CD14-positive monocyte (primary cell): ENCODE measurements around the gene CD6. TPM values are rescaled to one million over a fixed set of nuclear protein-coding genes. Genes with fewer than 3 reads are reported as not detected.
A peak's percentile ranks its signal among the peaks of the same experiment; 100 is the strongest.

ENCODE experiments used
- DNase-seq, 3 donors: peaks; one replicate each; pipeline ENCODE4 v3.0.0-alpha.2; 2011 to 2022
- H2AFZ ChIP-seq: 2 replicates; pipeline ENCODE4 v1.6.0; 2012; ENCODE audit warnings: mild to moderate bottlenecking, low read depth, low read length, inconsistent platforms; ENCODE audit not compliant: insufficient read depth, poor library complexity, severe bottlenecking
- H3K27ac ChIP-seq, 2 donors: 1 replicate in 1 of 2; 2 replicates in 1 of 2; pipeline ENCODE4 v1.5.1; 2012 to 2013; ENCODE audit warnings: low read length in 2 of 2, control low read depth in 1 of 2, inconsistent platforms in 1 of 2, low read depth in 1 of 2, mild to moderate bottlenecking in 1 of 2
- H3K27me3 ChIP-seq, 2 donors: one replicate each; pipeline versions ENCODE4 v1.6.0 to v1.6.1; 2011 to 2013; ENCODE audit warnings: low read length in 2 of 2; ENCODE audit not compliant: control insufficient read depth in 2 of 2, insufficient read depth in 2 of 2
- H3K36me3 ChIP-seq, 2 donors: replicated peaks in 1 of 2; 1 replicate in 1 of 2; 2 replicates in 1 of 2; pipeline versions ENCODE4 v1.5.1 to v1.6.1; 2012 to 2013; ENCODE audit warnings: low read length in 2 of 2, control low read depth in 1 of 2, inconsistent platforms in 1 of 2, mild to moderate bottlenecking in 1 of 2; ENCODE audit not compliant: insufficient read depth in 2 of 2, control insufficient read depth in 1 of 2
- H3K4me1 ChIP-seq, 2 donors: 1 replicate in 1 of 2; 2 replicates in 1 of 2; pipeline versions ENCODE4 v1.5.1 to v1.6.1; 2012 to 2013; ENCODE audit warnings: low read length in 2 of 2, control low read depth in 1 of 2, inconsistent platforms in 1 of 2, mild to moderate bottlenecking in 1 of 2, moderate library complexity in 1 of 2; ENCODE audit not compliant: insufficient read depth in 2 of 2, control insufficient read depth in 1 of 2
- H3K4me2 ChIP-seq: replicated peaks from 2 replicates; pipeline ENCODE3; 2012; ENCODE audit warnings: low read length, moderate library complexity, mild to moderate bottlenecking; ENCODE audit not compliant: poor library complexity, severe bottlenecking; ENCODE audit errors: extremely low read depth
- H3K4me3 ChIP-seq, 3 experiments: fragments of 200-600 bp in 1 of 3; sonication (generic) in 1 of 3; replicated peaks in 1 of 3; 1 replicate in 2 of 3; 2 replicates in 1 of 3; pipeline ENCODE4 v1.5.1; 2011 to 2013; ENCODE audit warnings: low read length in 3 of 3, mild to moderate bottlenecking in 3 of 3, control low read depth in 2 of 3, low read depth in 2 of 3, inconsistent platforms in 1 of 3, moderate library complexity in 1 of 3
- H3K79me2 ChIP-seq: 2 replicates; pipeline ENCODE4 v1.6.0; 2012; ENCODE audit warnings: mild to moderate bottlenecking, control low read depth, inconsistent platforms, low read length, moderate library complexity; ENCODE audit not compliant: insufficient read depth
- H3K9ac ChIP-seq: 2 replicates; pipeline ENCODE4 v1.6.0; 2017; ENCODE audit warnings: low read length, mild to moderate bottlenecking; ENCODE audit not compliant: insufficient read depth, poor library complexity, severe bottlenecking
- H3K9me3 ChIP-seq, 2 donors: replicated peaks in 1 of 2; 1 replicate in 1 of 2; 2 replicates in 1 of 2; pipeline versions ENCODE4 v1.5.1 to v1.6.1; 2012 to 2013; ENCODE audit warnings: low read length in 2 of 2, control low read depth in 1 of 2; ENCODE audit not compliant: control insufficient read depth in 1 of 2, insufficient read depth in 1 of 2
- H4K20me1 ChIP-seq: 2 replicates; pipeline ENCODE4 v1.6.0; 2012; ENCODE audit warnings: mild to moderate bottlenecking, low read length, control low read depth, moderate library complexity; ENCODE audit not compliant: insufficient read depth
- H3K27ac Mint-ChIP-seq, 7 donors: one replicate each; pipeline ENCODE4 v1.8.0; 2020; ENCODE audit warnings: mild to moderate bottlenecking in 7 of 7, mixed read lengths in 7 of 7, moderate library complexity in 6 of 7, inconsistent platforms in 2 of 7
- H3K27me3 Mint-ChIP-seq, 3 donors: one replicate each; pipeline ENCODE4 v1.8.0; 2021 to 2022; ENCODE audit warnings: low read depth in 3 of 3, mild to moderate bottlenecking in 3 of 3, mixed read lengths in 3 of 3, moderate library complexity in 3 of 3, inconsistent platforms in 1 of 3
- H3K36me3 Mint-ChIP-seq, 2 donors: one replicate each; pipeline ENCODE4 v1.8.0; 2020; ENCODE audit warnings: mixed read lengths in 2 of 2, inconsistent platforms in 1 of 2, mild to moderate bottlenecking in 1 of 2
- H3K4me1 Mint-ChIP-seq: one replicate; pipeline ENCODE4 v1.8.0; 2020; ENCODE audit warnings: mild to moderate bottlenecking, mixed read lengths
- H3K4me3 Mint-ChIP-seq, 2 donors: one replicate each; pipeline ENCODE4 v1.8.0; 2020; ENCODE audit warnings: mild to moderate bottlenecking in 2 of 2, mixed read lengths in 2 of 2, moderate library complexity in 1 of 2
- H3K9me3 Mint-ChIP-seq, 7 donors: one replicate each; pipeline ENCODE4 v1.8.0; 2020 to 2022; ENCODE audit warnings: mixed read lengths in 7 of 7, mild to moderate bottlenecking in 6 of 7, moderate library complexity in 6 of 7, inconsistent platforms in 2 of 7
- WGBS: methylation state at CpG from one replicate; pipeline ENCODE4 v1.1.5; 2013; ENCODE audit warnings: missing lambda C conversion rate; ENCODE audit not compliant: insufficient coverage; 5-methylcytosine and 5-hydroxymethylcytosine counted together
- intact Hi-C, 2 donors: fragments of 100-400 bp; cut with micrococcal nuclease; formaldehyde crosslinking; loops; one replicate each; pipeline versions ENCODE4 v1.15.0 to v1.15.1; 2023
- polyA plus RNA-seq, 3 donors: library from polyadenylated mRNA; depleted of rRNA in 1 of 3; unstranded in 2 of 3; stranded (reverse) in 1 of 3; fragments of 300-500 nt in 2 of 3; fragments of >200 nt in 1 of 3; fragmentation: Illumina TruSeq in 2 of 3; gene quantifications; 1 replicate in 2 of 3; 2 replicates in 1 of 3; pipeline ENCODE4 v1.2.3, GENCODE V29; 2012 to 2021
- TF ChIP-seq, protein P1 (sequence below): fragments of 200-600 bp; IDR thresholded peaks from one replicate; pipeline ENCODE4 v1.8.0; 2022; ENCODE audit warnings: antibody characterized with exemption, mild to moderate bottlenecking

CD6 gene
- polyA plus RNA-seq, 3 donors = 0.09 to 0.39 (median 0.39) TPM

GRCh38 chr11:60946601-60947264 lies 24.7 kb upstream of the CD6 start:
- peaks cover 33 to 62% of the 10 kb centered on the region in 2 donors for H3K4me1 ChIP-seq
- H3K9me3 ChIP-seq = no peaks in the 10 kb centered on the region
- H3K36me3 ChIP-seq = peaks cover 57 to 74% of the 10 kb centered on the region in 2 donors
- TF ChIP-seq, protein P1, sequence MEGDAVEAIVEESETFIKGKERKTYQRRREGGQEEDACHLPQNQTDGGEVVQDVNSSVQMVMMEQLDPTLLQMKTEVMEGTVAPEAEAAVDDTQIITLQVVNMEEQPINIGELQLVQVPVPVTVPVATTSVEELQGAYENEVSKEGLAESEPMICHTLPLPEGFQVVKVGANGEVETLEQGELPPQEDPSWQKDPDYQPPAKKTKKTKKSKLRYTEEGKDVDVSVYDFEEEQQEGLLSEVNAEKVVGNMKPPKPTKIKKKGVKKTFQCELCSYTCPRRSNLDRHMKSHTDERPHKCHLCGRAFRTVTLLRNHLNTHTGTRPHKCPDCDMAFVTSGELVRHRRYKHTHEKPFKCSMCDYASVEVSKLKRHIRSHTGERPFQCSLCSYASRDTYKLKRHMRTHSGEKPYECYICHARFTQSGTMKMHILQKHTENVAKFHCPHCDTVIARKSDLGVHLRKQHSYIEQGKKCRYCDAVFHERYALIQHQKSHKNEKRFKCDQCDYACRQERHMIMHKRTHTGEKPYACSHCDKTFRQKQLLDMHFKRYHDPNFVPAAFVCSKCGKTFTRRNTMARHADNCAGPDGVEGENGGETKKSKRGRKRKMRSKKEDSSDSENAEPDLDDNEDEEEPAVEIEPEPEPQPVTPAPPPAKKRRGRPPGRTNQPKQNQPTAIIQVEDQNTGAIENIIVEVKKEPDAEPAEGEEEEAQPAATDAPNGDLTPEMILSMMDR = no peak
- H3K4me3 Mint-ChIP-seq = no peak overlapping the region
- no peak overlapping the region for H3K4me2 ChIP-seq
- no peak overlapping the region for H3K27ac ChIP-seq
- H4K20me1 ChIP-seq = peaks cover 94% of the 10 kb centered on the region
- peaks cover 0 to 5% (median 0%) of the 10 kb centered on the region in 7 donors for H3K9me3 Mint-ChIP-seq
- H3K4me1 Mint-ChIP-seq = peaks cover 58% of the 10 kb centered on the region
- peaks cover 80 to 86% of the 10 kb centered on the region in 2 donors for H3K36me3 Mint-ChIP-seq
- intact Hi-C loops = no loop called here
- H3K79me2 ChIP-seq = peaks cover 70% of the 10 kb centered on the region
- H3K9ac ChIP-seq = no peak overlapping the region
- no peak for DNase-seq
- WGBS = 97% methylated on average over 11 of the region's 15 CpGs
- no peak overlapping the region for H3K4me3 ChIP-seq
- no peak overlapping the region for H2AFZ ChIP-seq
- no peaks in the 10 kb centered on the region for H3K27me3 ChIP-seq
- peak overlapping the region in 1 of 7 donors; percentile 75 for H3K27ac Mint-ChIP-seq
- H3K27me3 Mint-ChIP-seq = peaks cover 5 to 15% (median 12%) of the 10 kb centered on the region in 3 donors

DNA sequence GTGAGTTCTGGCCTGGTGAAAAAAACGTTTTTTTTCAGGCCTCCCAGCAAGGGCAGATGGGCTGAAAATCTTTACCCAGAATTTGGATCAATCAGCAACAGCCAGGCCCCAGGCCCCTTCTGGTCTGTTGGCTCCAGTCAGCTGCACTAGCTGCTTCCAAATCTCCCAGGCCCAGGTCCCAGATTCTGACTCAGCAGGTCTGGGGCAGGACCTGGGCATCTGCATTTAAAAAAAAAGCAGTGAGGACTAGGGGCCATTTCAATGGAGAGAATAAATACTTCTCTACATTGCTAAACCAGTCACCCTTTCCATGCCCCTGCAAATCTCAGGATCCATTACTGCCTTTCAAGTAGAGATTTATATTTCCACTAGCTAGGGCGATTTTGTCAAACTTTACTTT lies 23.8 kb upstream of the CD6 start:
- Histone ChIP-seq H3K27me3 (no peaks in the 10 kb centered on the region), H2AFZ (no peak overlapping the region), H3K9me3 (no peaks in the 10 kb centered on the region), H3K9ac (no peak overlapping the region), H3K4me2 (peak overlapping the region; percentile 3), H4K20me1 (peaks cover 85% of the 10 kb centered on the region), H3K4me3 (no peak overlapping the region), H3K36me3 (peaks cover 48 to 64% of the 10 kb centered on the region in 2 donors), H3K27ac (no peak overlapping the region), H3K79me2 (peaks cover 71% of the 10 kb centered on the region), H3K4me1 (peaks cover 38 to 68% of the 10 kb centered on the region in 2 donors)
- Mint-ChIP-seq H3K4me1 (peaks cover 65% of the 10 kb centered on the region), H3K4me3 (no peak overlapping the region), H3K27me3 (peaks cover 6 to 15% (median 13%) of the 10 kb centered on the region in 3 donors), H3K36me3 (peaks cover 71 to 77% of the 10 kb centered on the region in 2 donors), H3K27ac (no peak overlapping the region), H3K9me3 (peaks cover 0 to 7% (median 0%) of the 10 kb centered on the region in 7 donors)
- 50% methylated on average over 1 of the region's 2 CpGs for WGBS
- TF ChIP-seq, protein P1 = no peak
- no peak for DNase-seq
- intact Hi-C loops = no loop called here
